Measurements from ENCODE around the gene KRT72.

DNA sequence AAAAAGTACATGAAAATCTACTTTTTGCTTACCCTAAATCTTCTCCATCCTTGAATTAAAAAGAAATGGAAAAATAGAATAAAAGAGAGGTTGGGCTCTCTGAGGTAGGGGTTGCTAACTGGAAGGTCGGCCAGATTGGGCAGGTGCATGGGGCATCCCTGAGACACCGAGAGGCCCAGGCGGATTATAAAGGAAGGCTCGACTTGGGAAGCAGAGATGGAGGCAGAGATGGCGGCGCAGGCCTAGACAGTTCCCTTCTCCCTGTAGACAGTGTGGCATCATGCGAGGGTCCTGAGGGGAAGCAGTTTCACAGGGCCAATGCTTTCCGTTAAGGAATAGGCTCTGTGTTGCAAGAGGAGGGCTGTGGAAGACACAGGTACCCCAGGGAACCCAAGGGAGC is 23.9 kb downstream of the KRT72 start:
- no peak for TF ChIP-seq EGR1 (IDR thresholded peaks at IDR 0.05; ENCODE audit: low read depth in 2 of 2)
- TF ChIP-seq, protein P1, sequence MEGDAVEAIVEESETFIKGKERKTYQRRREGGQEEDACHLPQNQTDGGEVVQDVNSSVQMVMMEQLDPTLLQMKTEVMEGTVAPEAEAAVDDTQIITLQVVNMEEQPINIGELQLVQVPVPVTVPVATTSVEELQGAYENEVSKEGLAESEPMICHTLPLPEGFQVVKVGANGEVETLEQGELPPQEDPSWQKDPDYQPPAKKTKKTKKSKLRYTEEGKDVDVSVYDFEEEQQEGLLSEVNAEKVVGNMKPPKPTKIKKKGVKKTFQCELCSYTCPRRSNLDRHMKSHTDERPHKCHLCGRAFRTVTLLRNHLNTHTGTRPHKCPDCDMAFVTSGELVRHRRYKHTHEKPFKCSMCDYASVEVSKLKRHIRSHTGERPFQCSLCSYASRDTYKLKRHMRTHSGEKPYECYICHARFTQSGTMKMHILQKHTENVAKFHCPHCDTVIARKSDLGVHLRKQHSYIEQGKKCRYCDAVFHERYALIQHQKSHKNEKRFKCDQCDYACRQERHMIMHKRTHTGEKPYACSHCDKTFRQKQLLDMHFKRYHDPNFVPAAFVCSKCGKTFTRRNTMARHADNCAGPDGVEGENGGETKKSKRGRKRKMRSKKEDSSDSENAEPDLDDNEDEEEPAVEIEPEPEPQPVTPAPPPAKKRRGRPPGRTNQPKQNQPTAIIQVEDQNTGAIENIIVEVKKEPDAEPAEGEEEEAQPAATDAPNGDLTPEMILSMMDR (IDR thresholded peaks at IDR 0.05; ENCODE audit: low read depth, low read length, missing input control), result no peak
- TF ChIP-seq TAF1 (conservative IDR thresholded peaks at IDR 0.05), result no peak
- TF ChIP-seq, protein P2, sequence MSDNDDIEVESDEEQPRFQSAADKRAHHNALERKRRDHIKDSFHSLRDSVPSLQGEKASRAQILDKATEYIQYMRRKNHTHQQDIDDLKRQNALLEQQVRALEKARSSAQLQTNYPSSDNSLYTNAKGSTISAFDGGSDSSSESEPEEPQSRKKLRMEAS (IDR thresholded peaks at IDR 0.05), result no peak
- no peak for TF ChIP-seq SP1 (IDR thresholded peaks at IDR 0.05)
- TF ChIP-seq, protein P3, sequence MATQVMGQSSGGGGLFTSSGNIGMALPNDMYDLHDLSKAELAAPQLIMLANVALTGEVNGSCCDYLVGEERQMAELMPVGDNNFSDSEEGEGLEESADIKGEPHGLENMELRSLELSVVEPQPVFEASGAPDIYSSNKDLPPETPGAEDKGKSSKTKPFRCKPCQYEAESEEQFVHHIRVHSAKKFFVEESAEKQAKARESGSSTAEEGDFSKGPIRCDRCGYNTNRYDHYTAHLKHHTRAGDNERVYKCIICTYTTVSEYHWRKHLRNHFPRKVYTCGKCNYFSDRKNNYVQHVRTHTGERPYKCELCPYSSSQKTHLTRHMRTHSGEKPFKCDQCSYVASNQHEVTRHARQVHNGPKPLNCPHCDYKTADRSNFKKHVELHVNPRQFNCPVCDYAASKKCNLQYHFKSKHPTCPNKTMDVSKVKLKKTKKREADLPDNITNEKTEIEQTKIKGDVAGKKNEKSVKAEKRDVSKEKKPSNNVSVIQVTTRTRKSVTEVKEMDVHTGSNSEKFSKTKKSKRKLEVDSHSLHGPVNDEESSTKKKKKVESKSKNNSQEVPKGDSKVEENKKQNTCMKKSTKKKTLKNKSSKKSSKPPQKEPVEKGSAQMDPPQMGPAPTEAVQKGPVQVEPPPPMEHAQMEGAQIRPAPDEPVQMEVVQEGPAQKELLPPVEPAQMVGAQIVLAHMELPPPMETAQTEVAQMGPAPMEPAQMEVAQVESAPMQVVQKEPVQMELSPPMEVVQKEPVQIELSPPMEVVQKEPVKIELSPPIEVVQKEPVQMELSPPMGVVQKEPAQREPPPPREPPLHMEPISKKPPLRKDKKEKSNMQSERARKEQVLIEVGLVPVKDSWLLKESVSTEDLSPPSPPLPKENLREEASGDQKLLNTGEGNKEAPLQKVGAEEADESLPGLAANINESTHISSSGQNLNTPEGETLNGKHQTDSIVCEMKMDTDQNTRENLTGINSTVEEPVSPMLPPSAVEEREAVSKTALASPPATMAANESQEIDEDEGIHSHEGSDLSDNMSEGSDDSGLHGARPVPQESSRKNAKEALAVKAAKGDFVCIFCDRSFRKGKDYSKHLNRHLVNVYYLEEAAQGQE (IDR thresholded peaks at IDR 0.05), result no peak
- TF ChIP-seq NR2F2 (IDR thresholded peaks at IDR 0.05), result no peak
- TF ChIP-seq, protein P4, sequence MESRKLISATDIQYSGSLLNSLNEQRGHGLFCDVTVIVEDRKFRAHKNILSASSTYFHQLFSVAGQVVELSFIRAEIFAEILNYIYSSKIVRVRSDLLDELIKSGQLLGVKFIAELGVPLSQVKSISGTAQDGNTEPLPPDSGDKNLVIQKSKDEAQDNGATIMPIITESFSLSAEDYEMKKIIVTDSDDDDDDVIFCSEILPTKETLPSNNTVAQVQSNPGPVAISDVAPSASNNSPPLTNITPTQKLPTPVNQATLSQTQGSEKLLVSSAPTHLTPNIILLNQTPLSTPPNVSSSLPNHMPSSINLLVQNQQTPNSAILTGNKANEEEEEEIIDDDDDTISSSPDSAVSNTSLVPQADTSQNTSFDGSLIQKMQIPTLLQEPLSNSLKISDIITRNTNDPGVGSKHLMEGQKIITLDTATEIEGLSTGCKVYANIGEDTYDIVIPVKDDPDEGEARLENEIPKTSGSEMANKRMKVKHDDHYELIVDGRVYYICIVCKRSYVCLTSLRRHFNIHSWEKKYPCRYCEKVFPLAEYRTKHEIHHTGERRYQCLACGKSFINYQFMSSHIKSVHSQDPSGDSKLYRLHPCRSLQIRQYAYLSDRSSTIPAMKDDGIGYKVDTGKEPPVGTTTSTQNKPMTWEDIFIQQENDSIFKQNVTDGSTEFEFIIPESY (IDR thresholded peaks at IDR 0.05), result no peak
- no peak for TF ChIP-seq YY1 (IDR thresholded peaks at IDR 0.05)
- TF ChIP-seq GABPA (IDR thresholded peaks at IDR 0.05 in 1 of 2, conservative IDR thresholded peaks at IDR 0.05 in 1 of 2), result no peak
- no peak for TF ChIP-seq FOXA1 (IDR thresholded peaks at IDR 0.05)
- TF ChIP-seq HNF4G (IDR thresholded peaks at IDR 0.05), result no peak
- no peak for TF ChIP-seq JUND (IDR thresholded peaks at IDR 0.05)

Data from liver (tissue), 3 donors.